CD4-positive, alpha-beta T cell (primary cell): ENCODE data around the gene WDR74. TPM values are rescaled to one million over a fixed set of nuclear protein-coding genes. Genes with fewer than 3 reads are reported as not detected.

Experiments used
- ATAC-seq: fragments of 200-7000 bp; cut with Tn5 transposase; one replicate; pipeline ENCODE4 v1.10.0; 2022; ENCODE audit warnings: mild to moderate bottlenecking; ENCODE audit not compliant: poor library complexity
- CTCF ChIA-PET: fragments of 350-600 bp; sonication (Branson Sonifier 250); formaldehyde crosslinking; loops from one replicate; lab custom pipeline; 2021; ENCODE audit warnings: antibody characterized with exemption, inconsistent platforms; lab: Charles Lee
- POLR2A ChIA-PET: fragments of 350-600 bp; sonication (Branson Sonifier 250); formaldehyde crosslinking; loops from one replicate; lab custom pipeline; 2021; ENCODE audit warnings: antibody characterized with exemption, inconsistent platforms; lab: Charles Lee
- DNase-seq, 14 experiments: peaks; one replicate each; pipeline ENCODE4 v3.0.0-alpha.2; 2013 to 2020; ENCODE audit warnings: mixed read lengths in 2 of 14
- H3K27ac ChIP-seq, 2 donors: one replicate each; pipeline versions ENCODE4 v1.5.1 to v1.7.0; 2013; ENCODE audit warnings: low read length in 2 of 2, low read depth in 1 of 2, mild to moderate bottlenecking in 1 of 2
- H3K27me3 ChIP-seq, 2 experiments: 1 replicate in 1 of 2; 2 replicates in 1 of 2; pipeline versions ENCODE4 v1.6.1 to v1.7.0; 2013; ENCODE audit warnings: low read length in 2 of 2, control low read depth in 1 of 2, mild to moderate bottlenecking in 1 of 2, moderate library complexity in 1 of 2; ENCODE audit not compliant: insufficient read depth in 2 of 2, control insufficient read depth in 1 of 2
- H3K36me3 ChIP-seq: one replicate; pipeline ENCODE4 v1.6.1; 2013; ENCODE audit warnings: low read length, control low read depth; ENCODE audit not compliant: insufficient read depth
- H3K4me1 ChIP-seq: one replicate; pipeline ENCODE4 v1.6.1; 2013; ENCODE audit warnings: low read length, control low read depth; ENCODE audit not compliant: insufficient read depth
- H3K4me3 ChIP-seq: one replicate; pipeline ENCODE4 v1.5.1; 2013; ENCODE audit warnings: mild to moderate bottlenecking, low read length, moderate library complexity
- H3K9me3 ChIP-seq, 2 experiments: 1 replicate in 1 of 2; 2 replicates in 1 of 2; pipeline versions ENCODE4 v1.6.1 to v1.7.0; 2013; ENCODE audit warnings: low read length in 2 of 2, mild to moderate bottlenecking in 2 of 2, control low read depth in 1 of 2, moderate library complexity in 1 of 2; ENCODE audit not compliant: control insufficient read depth in 1 of 2, insufficient read depth in 1 of 2
- H3K27ac Mint-ChIP-seq: one replicate; pipeline ENCODE4 v1.8.0; 2020; ENCODE audit warnings: mixed read lengths
- H3K27me3 Mint-ChIP-seq: one replicate; pipeline ENCODE4 v1.8.0; 2021; ENCODE audit warnings: mixed read lengths
- H3K36me3 Mint-ChIP-seq: one replicate; pipeline ENCODE4 v1.8.0; 2021; ENCODE audit warnings: low read depth, mixed read lengths
- H3K4me1 Mint-ChIP-seq: one replicate; pipeline ENCODE4 v1.8.0; 2021; ENCODE audit warnings: low read depth, mixed read lengths
- H3K4me3 Mint-ChIP-seq: one replicate; pipeline ENCODE4 v1.8.0; 2020; ENCODE audit warnings: mild to moderate bottlenecking, mixed read lengths
- H3K9me3 Mint-ChIP-seq: one replicate; pipeline ENCODE4 v1.8.0; 2020; ENCODE audit warnings: mixed read lengths
- CTCF ChIP-seq: fragments of 200-600 bp; IDR thresholded peaks from one replicate; pipeline ENCODE4 v1.8.0; 2022; ENCODE audit warnings: antibody characterized with exemption, mild to moderate bottlenecking
- intact Hi-C, 2 experiments: fragments of 100-400 bp; cut with DNase I in 1 of 2; cut with micrococcal nuclease in 1 of 2; formaldehyde crosslinking; loops; one replicate each; pipeline versions ENCODE4 v1.15.1 to v1.9.0; 2023 to 2025; cut with DNase I, micrococcal nuclease
- total RNA-seq, 174 experiments: library from RNA in 2 of 174; stranded (reverse) in 2 of 174; gene quantifications; one replicate each; pipeline ENCODE4 v1.2.3 and lab custom pipeline; 2021 to 2026

Gene WDR74
- total RNA-seq, 2 experiments from 2014 or later: 289 to 297 TPM

GRCh38 chr11:62799486-62799885 lies 39.9 kb downstream of the WDR74 start:
- no peak overlapping the region for H3K27ac Mint-ChIP-seq
- H3K36me3 Mint-ChIP-seq: peaks cover 98% of the 10 kb centered on the region
- TF ChIP-seq CTCF: no peak
- no peaks in the 10 kb centered on the region for H3K27me3 Mint-ChIP-seq
- Histone ChIP-seq H3K27ac (no peak overlapping the region), H3K9me3 (no peaks in the 10 kb centered on the region), H3K4me1 (peaks cover 24% of the 10 kb centered on the region), H3K36me3 (peaks cover 95% of the 10 kb centered on the region), H3K4me3 (no peak overlapping the region), H3K27me3 (no peaks in the 10 kb centered on the region)
- H3K4me1 Mint-ChIP-seq: peaks cover 22% of the 10 kb centered on the region
- no peak overlapping the region for H3K4me3 Mint-ChIP-seq
- ATAC-seq (no peak), DNase-seq (no peak)
- POLR2A ChIA-PET: interaction anchor here (2.8 to 3.4 kb wide), 2 partner anchors 12 to 41 kb away, joined by 14 to 26 read pairs; partner anchors contain the start of genes TMEM179B and WDR74
- no peaks in the 10 kb centered on the region for H3K9me3 Mint-ChIP-seq
- intact Hi-C loops: no loop called here
- CTCF ChIA-PET: interaction anchor here (0.5 to 1.4 kb wide), 2 partner anchors 17 to 41 kb away, joined by 3 to 4 read pairs; no protein-coding TSS in a partner anchor

DNA sequence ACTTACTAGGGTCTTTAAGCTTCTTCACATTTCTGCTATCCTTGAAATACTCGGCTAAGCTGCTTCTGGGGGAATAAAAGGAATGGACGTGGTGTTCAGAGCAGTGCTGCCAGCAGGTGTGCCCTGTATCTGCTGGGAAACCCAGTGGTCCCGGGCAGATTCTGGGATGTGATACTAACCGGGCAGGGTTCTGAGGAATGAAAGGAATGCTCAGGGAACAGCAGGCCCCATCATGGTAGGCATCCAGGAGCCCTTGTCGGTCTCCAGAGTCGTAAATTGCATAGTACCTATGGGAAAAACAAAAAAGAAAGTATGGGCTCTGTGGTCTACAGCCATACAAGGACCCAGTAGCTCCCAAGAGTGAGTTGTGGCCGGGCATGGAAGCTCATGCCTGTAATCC lies 43.1 kb downstream of the WDR74 start:
- H3K4me1 ChIP-seq: peaks cover 19% of the 10 kb centered on the region
- no peak for ATAC-seq
- Mint-ChIP-seq H3K4me1 (peaks cover 20% of the 10 kb centered on the region), H3K4me3 (no peak overlapping the region), H3K27ac (no peak overlapping the region), H3K27me3 (no peaks in the 10 kb centered on the region), H3K36me3 (peaks cover 89% of the 10 kb centered on the region), H3K9me3 (no peaks in the 10 kb centered on the region)
- no peak overlapping the region for H3K27ac ChIP-seq
- H3K4me3 ChIP-seq: no peak overlapping the region
- TF ChIP-seq CTCF: no peak
- ChIA-PET POLR2A (interaction anchor here (0.6 to 3.0 kb wide), 5 partner anchors 9 to 124 kb away, joined by 3 to 18 read pairs (median 3); partner anchors contain the start of genes LBHD1, NXF1, TMEM179B and WDR74), CTCF (interaction anchor here (1.7 kb wide), 1 partner anchor 10 kb away, joined by 7 read pairs; no protein-coding TSS in a partner anchor)
- intact Hi-C loops: no loop called here
- peaks cover 91% of the 10 kb centered on the region for H3K36me3 ChIP-seq
- H3K9me3 ChIP-seq: no peaks in the 10 kb centered on the region
- no peaks in the 10 kb centered on the region for H3K27me3 ChIP-seq
- no peak for DNase-seq

- H3K27me3 Mint-ChIP-seq: no peaks in the 10 kb centered on the region
- CTCF ChIA-PET: interaction anchor here (0.9 to 1.0 kb wide), 2 partner anchors 8 to 87 kb away, joined by 3 to 6 read pairs; partner anchors contain the start of gene SLC3A2
- no peak for ATAC-seq
Observed at GRCh38 chr11:62794201-62794775, 45.1 kb downstream of the WDR74 start.

More at GRCh38 chr11:62794201-62794775, 45.1 kb downstream of the WDR74 start:
- H3K4me3 ChIP-seq: no peak overlapping the region
- no peak for TF ChIP-seq CTCF
- DNase-seq: peak in 1 of 14 experiments; percentile 2
- H3K4me1 ChIP-seq: peaks cover 36% of the 10 kb centered on the region
- POLR2A ChIA-PET: interaction anchor here (0.7 to 2.3 kb wide), 9 partner anchors 11 to 87 kb away, joined by 3 to 9 read pairs (median 6); partner anchors contain the start of genes HNRNPUL2, NXF1, POLR2G and SLC3A2
- H3K27ac ChIP-seq: no peak overlapping the region
- Mint-ChIP-seq H3K4me3 (peak overlapping the region; percentile 49), H3K27ac (peak overlapping the region; percentile 71), H3K36me3 (peaks cover 91% of the 10 kb centered on the region), H3K4me1 (peaks cover 38% of the 10 kb centered on the region), H3K9me3 (no peaks in the 10 kb centered on the region)
- peaks cover 84% of the 10 kb centered on the region for H3K36me3 ChIP-seq
- H3K9me3 ChIP-seq: no peaks in the 10 kb centered on the region
- H3K27me3 ChIP-seq: no peaks in the 10 kb centered on the region
- intact Hi-C loops: no loop called here
